ENCODE results near the gene NOSIP.

DNA sequence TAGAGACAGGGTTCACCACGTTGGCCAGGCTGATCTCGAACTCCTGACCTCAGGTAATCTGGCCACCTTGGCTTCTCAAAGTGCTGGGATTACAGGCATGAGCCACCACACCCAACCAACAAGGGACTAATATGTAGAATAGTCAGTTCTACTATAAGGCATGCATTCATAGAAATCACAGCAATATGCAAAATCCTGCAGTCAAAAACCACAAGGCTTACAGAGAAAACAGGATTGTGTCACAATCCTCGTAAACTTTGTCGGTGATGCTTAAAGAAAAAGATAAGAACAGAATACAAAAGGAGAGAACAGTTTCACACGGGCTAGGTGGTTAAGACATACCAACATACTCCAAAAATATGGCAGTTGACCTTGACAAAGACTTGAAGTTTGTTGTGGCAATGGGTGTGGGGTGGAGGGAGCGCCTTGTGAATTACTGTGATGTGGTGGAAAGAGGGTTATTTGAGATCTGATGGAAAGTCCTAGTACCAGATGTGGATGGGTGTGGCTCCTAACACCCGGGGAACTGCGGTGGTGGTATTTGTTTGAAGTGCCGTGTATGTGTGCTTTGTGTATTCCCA lies 12.4 kb downstream of the NOSIP start:
- no peak for TF ChIP-seq EZH2 (IDR thresholded peaks at IDR 0.05; ENCODE audit: borderline replicate concordance, low read length)
- TF ChIP-seq, protein P1, sequence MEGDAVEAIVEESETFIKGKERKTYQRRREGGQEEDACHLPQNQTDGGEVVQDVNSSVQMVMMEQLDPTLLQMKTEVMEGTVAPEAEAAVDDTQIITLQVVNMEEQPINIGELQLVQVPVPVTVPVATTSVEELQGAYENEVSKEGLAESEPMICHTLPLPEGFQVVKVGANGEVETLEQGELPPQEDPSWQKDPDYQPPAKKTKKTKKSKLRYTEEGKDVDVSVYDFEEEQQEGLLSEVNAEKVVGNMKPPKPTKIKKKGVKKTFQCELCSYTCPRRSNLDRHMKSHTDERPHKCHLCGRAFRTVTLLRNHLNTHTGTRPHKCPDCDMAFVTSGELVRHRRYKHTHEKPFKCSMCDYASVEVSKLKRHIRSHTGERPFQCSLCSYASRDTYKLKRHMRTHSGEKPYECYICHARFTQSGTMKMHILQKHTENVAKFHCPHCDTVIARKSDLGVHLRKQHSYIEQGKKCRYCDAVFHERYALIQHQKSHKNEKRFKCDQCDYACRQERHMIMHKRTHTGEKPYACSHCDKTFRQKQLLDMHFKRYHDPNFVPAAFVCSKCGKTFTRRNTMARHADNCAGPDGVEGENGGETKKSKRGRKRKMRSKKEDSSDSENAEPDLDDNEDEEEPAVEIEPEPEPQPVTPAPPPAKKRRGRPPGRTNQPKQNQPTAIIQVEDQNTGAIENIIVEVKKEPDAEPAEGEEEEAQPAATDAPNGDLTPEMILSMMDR (IDR thresholded peaks at IDR 0.05; ENCODE audit: low read length): no peak

All from OCI-LY1 (cell line).